Effector memory CD8-positive, alpha-beta T cell (primary cell): Measurements from ENCODE around the gene TBC1D4.
"Not testable (repeated sequence)": the region's sequence is repeated elsewhere in the genome, so short reads cannot be mapped to it uniquely, and the experiment has no call there.

Experiments
- ATAC-seq: fragments of 150-1000 bp; cut with Tn5 transposase; replicated peaks from 2 replicates; pipeline ENCODE4 v1.10.0; 2021; ENCODE audit warnings: mild to moderate bottlenecking, moderate library complexity
- DNase-seq, 3 experiments: peaks; one replicate each; pipeline ENCODE4 v3.0.0; 2021
- H3K27ac Mint-ChIP-seq, 2 donors: one replicate each; pipeline ENCODE4 v1.8.0; 2022; ENCODE audit warnings: mild to moderate bottlenecking in 2 of 2, mixed read lengths in 2 of 2, moderate library complexity in 2 of 2
- H3K27me3 Mint-ChIP-seq, 2 donors: one replicate each; pipeline ENCODE4 v1.8.0; 2022; ENCODE audit warnings: mixed read lengths in 2 of 2
- H3K36me3 Mint-ChIP-seq: one replicate; pipeline ENCODE4 v1.8.0; 2022; ENCODE audit warnings: mild to moderate bottlenecking, moderate library complexity, mixed read lengths; ENCODE audit not compliant: insufficient read depth
- H3K4me1 Mint-ChIP-seq, 2 donors: one replicate each; pipeline ENCODE4 v1.8.0; 2022; ENCODE audit warnings: low read depth in 2 of 2, mixed read lengths in 2 of 2
- H3K4me3 Mint-ChIP-seq, 2 donors: one replicate each; pipeline ENCODE4 v1.8.0; 2022; ENCODE audit warnings: mild to moderate bottlenecking in 2 of 2, mixed read lengths in 2 of 2, moderate library complexity in 2 of 2
- H3K9me3 Mint-ChIP-seq, 2 donors: one replicate each; pipeline ENCODE4 v1.8.0; 2022; ENCODE audit warnings: mixed read lengths in 2 of 2

TBC1D4 gene

GRCh38 chr13:75356421-75356820, 125.5 kb downstream of the TBC1D4 start:
- Mint-ChIP-seq H3K27me3 (peaks cover under 1 to 10% of the 10 kb centered on the region in 2 donors), H3K36me3 (no peaks in the 10 kb centered on the region), H3K9me3 (no peaks in the 10 kb centered on the region), H3K4me3 (no peak overlapping the region), H3K4me1 (no peaks in the 10 kb centered on the region), H3K27ac (no peak overlapping the region)
- ATAC-seq (no peak), DNase-seq (no peak)

- no peak for ATAC-seq
- Mint-ChIP-seq H3K36me3 (no peaks in the 10 kb centered on the region), H3K9me3 (no peaks in the 10 kb centered on the region), H3K27me3 (peaks cover 0 to 10% of the 10 kb centered on the region in 2 donors), H3K4me3 (no peak overlapping the region), H3K4me1 (no peaks in the 10 kb centered on the region), H3K27ac (no peak overlapping the region)
- no peak for DNase-seq
These were observed 126.4 kb downstream of the TBC1D4 start for GRCh38 chr13:75355609-75356008.

- DNase-seq (no peak), ATAC-seq (peak; percentile 24)
- Mint-ChIP-seq H3K27ac (no peak overlapping the region), H3K4me3 (no peak overlapping the region), H3K9me3 (no peaks in the 10 kb centered on the region), H3K27me3 (peaks cover 0 to 10% of the 10 kb centered on the region in 2 donors), H3K4me1 (no peaks in the 10 kb centered on the region), H3K36me3 (no peaks in the 10 kb centered on the region)
These were observed 128.2 kb downstream of the TBC1D4 start for GRCh38 chr13:75353781-75354193.

- Mint-ChIP-seq H3K9me3 (no peaks in the 10 kb centered on the region), H3K27me3 (peaks cover 0 to 10% of the 10 kb centered on the region in 2 donors), H3K4me3 (no peak overlapping the region), H3K27ac (no peak overlapping the region), H3K36me3 (no peaks in the 10 kb centered on the region), H3K4me1 (no peaks in the 10 kb centered on the region)
- DNase-seq (no peak), ATAC-seq (no peak)
These were observed 129.2 kb downstream of the TBC1D4 start for GRCh38 chr13:75352641-75353327.

GRCh38 chr13:75351538-75351937, 130.4 kb downstream of the TBC1D4 start:
- not testable (repeated sequence) for H3K4me1 Mint-ChIP-seq, DNase-seq, H3K9me3 Mint-ChIP-seq, H3K36me3 Mint-ChIP-seq, H3K27ac Mint-ChIP-seq, ATAC-seq, H3K4me3 Mint-ChIP-seq
- H3K27me3 Mint-ChIP-seq = peaks cover 0 to 10% of the 10 kb centered on the region in 2 donors

- H3K27me3 Mint-ChIP-seq = no peaks in the 10 kb centered on the region
- no peaks in the 10 kb centered on the region for H3K4me1 Mint-ChIP-seq
- no peaks in the 10 kb centered on the region for H3K36me3 Mint-ChIP-seq
- H3K4me3 Mint-ChIP-seq = no peak overlapping the region
- DNase-seq (no peak), ATAC-seq (no peak)
- no peaks in the 10 kb centered on the region for H3K9me3 Mint-ChIP-seq
- no peak overlapping the region for H3K27ac Mint-ChIP-seq
These were observed 134.0 kb downstream of the TBC1D4 start for GRCh38 chr13:75347925-75348324.

GRCh38 chr13:75347457-75347856, 134.5 kb downstream of the TBC1D4 start:
- ATAC-seq (no peak), DNase-seq (no peak)
- no peak overlapping the region for H3K27ac Mint-ChIP-seq
- H3K4me3 Mint-ChIP-seq = no peak overlapping the region
- no peaks in the 10 kb centered on the region for H3K4me1 Mint-ChIP-seq
- H3K36me3 Mint-ChIP-seq = no peaks in the 10 kb centered on the region
- no peaks in the 10 kb centered on the region for H3K27me3 Mint-ChIP-seq
- no peaks in the 10 kb centered on the region for H3K9me3 Mint-ChIP-seq

GRCh38 chr13:75345193-75345592, 136.8 kb downstream of the TBC1D4 start:
- no peaks in the 10 kb centered on the region for H3K36me3 Mint-ChIP-seq
- H3K27me3 Mint-ChIP-seq = no peaks in the 10 kb centered on the region
- no peak overlapping the region for H3K27ac Mint-ChIP-seq
- ATAC-seq (no peak), DNase-seq (no peak)
- H3K9me3 Mint-ChIP-seq = no peaks in the 10 kb centered on the region
- no peak overlapping the region for H3K4me3 Mint-ChIP-seq
- no peaks in the 10 kb centered on the region for H3K4me1 Mint-ChIP-seq

- DNase-seq (no peak), ATAC-seq (no peak)
- Mint-ChIP-seq H3K4me3 (no peak overlapping the region), H3K27ac (no peak overlapping the region), H3K36me3 (no peaks in the 10 kb centered on the region), H3K4me1 (no peaks in the 10 kb centered on the region), H3K27me3 (peaks cover 5 to 7% of the 10 kb centered on the region in 2 donors), H3K9me3 (no peaks in the 10 kb centered on the region)
These were observed 140.9 kb downstream of the TBC1D4 start for GRCh38 chr13:75341028-75341427.

- Mint-ChIP-seq H3K4me3 (no peak overlapping the region), H3K4me1 (no peaks in the 10 kb centered on the region), H3K36me3 (no peaks in the 10 kb centered on the region)
These were observed 142.2 kb downstream of the TBC1D4 start for GRCh38 chr13:75339635-75340374.

GRCh38 chr13:75334634-75335447, 147.1 kb downstream of the TBC1D4 start:
- Mint-ChIP-seq H3K9me3 (no peaks in the 10 kb centered on the region), H3K36me3 (no peaks in the 10 kb centered on the region), H3K27me3 (peaks cover 12 to 19% of the 10 kb centered on the region in 2 donors), H3K27ac (no peak overlapping the region), H3K4me1 (no peaks in the 10 kb centered on the region), H3K4me3 (no peak overlapping the region)
- no peak for ATAC-seq
- no peak for DNase-seq

More at GRCh38 chr13:75339635-75340374, 142.2 kb downstream of the TBC1D4 start:
- DNase-seq = no peak
- peaks cover 14 to 15% of the 10 kb centered on the region in 2 donors for H3K27me3 Mint-ChIP-seq
- ATAC-seq = no peak
- H3K9me3 Mint-ChIP-seq = no peaks in the 10 kb centered on the region
- H3K27ac Mint-ChIP-seq = no peak overlapping the region

- Mint-ChIP-seq H3K27ac (no peak overlapping the region), H3K27me3 (peaks cover 9 to 12% of the 10 kb centered on the region in 2 donors), H3K4me1 (no peaks in the 10 kb centered on the region), H3K36me3 (no peaks in the 10 kb centered on the region), H3K4me3 (no peak overlapping the region), H3K9me3 (no peaks in the 10 kb centered on the region)
- ATAC-seq (no peak), DNase-seq (no peak)
These were observed 148.9 kb downstream of the TBC1D4 start for GRCh38 chr13:75333103-75333502.

GRCh38 chr13:75331792-75332349, 150.1 kb downstream of the TBC1D4 start:
- H3K36me3 Mint-ChIP-seq = no peaks in the 10 kb centered on the region
- H3K4me3 Mint-ChIP-seq = no peak overlapping the region
- peaks cover under 1 to 1% of the 10 kb centered on the region in 2 donors for H3K4me1 Mint-ChIP-seq
- no peak for ATAC-seq
- H3K27ac Mint-ChIP-seq = no peak overlapping the region
- no peaks in the 10 kb centered on the region for H3K9me3 Mint-ChIP-seq
- peaks cover 9 to 12% of the 10 kb centered on the region in 2 donors for H3K27me3 Mint-ChIP-seq
- DNase-seq = no peak
